ENCODE measurements around the gene CAVIN4. TPM values are rescaled to one million over a fixed set of nuclear protein-coding genes. Genes with fewer than 3 reads are reported as not detected.

Gene CAVIN4
- total and polyA plus RNA-seq, 2 donors (not counting 3 experiments of a cell fraction or from before 2014, with no cell fraction given) = 0.61 to 3.1 TPM

GRCh38 chr9:100591139-100591538 lies 13.3 kb downstream of the CAVIN4 start:
- H3K27me3 ChIP-seq (ENCODE audit: control insufficient read depth in 2 of 2, insufficient read depth in 2 of 2, low read length in 2 of 2) = no peaks in the 10 kb centered on the region
- dilution Hi-C loops (cut with MboI; ENCODE audit: extremely low pct_ligation_motif_present, low sequenced_read_pairs) = no loop called here
- ChIA-PET POLR2A (no interaction called here), CTCF (interaction anchor here (1.0 to 1.4 kb wide), 4 partner anchors 11 to 1406 kb away, joined by 3 read pairs; partner anchors contain the start of gene TMEFF1)
- no peak overlapping the region for H3K9ac ChIP-seq (replicated peaks; ENCODE audit: extremely low read depth, insufficient read depth, low read length)
- H2AFZ ChIP-seq (ENCODE audit: low read depth, low read length) = no peak overlapping the region
- H3K27ac ChIP-seq (ENCODE audit: insufficient read depth, low read depth, low read length) = no peak overlapping the region
- H3K4me1 ChIP-seq (ENCODE audit: control insufficient read depth, extremely low read depth, insufficient read depth, low read length) = peaks cover 34% of the 10 kb centered on the region
- no peak overlapping the region for H3K4me3 ChIP-seq (replicated peaks in 1 of 3; ENCODE audit: insufficient read depth in 1 of 3, low read depth in 1 of 3, low read length in 3 of 3)
- BruUV-seq (replicated peaks) = no TSS peak
- no peaks in the 10 kb centered on the region for H4K20me1 ChIP-seq (replicated peaks; ENCODE audit: control insufficient read depth, extremely low read depth, insufficient read depth, low read length)
- H3K9me3 ChIP-seq (replicated peaks; ENCODE audit: control insufficient read depth, insufficient read depth, low read length) = no peaks in the 10 kb centered on the region
- DNase-seq (ENCODE audit: low read depth, low spot score) = no peak
- no peaks in the 10 kb centered on the region for H3K36me3 ChIP-seq (ENCODE audit: control insufficient read depth in 2 of 2, extremely low read depth in 1 of 2, insufficient read depth in 2 of 2, low read length in 2 of 2)
- intact Hi-C loops (cut with micrococcal nuclease) = no loop called here
- H3K4me2 ChIP-seq (ENCODE audit: insufficient read depth, low read length) = no peak overlapping the region
- no peak for FAIRE-seq
- H3K79me2 ChIP-seq (ENCODE audit: control insufficient read depth, insufficient read depth, low read length) = no peaks in the 10 kb centered on the region
- no peaks in the 10 kb centered on the region for H3K9me1 ChIP-seq (replicated peaks; ENCODE audit: control insufficient read depth, extremely low read depth, insufficient read depth, low read length)
- TF ChIP-seq POLR2A (IDR thresholded peaks at IDR 0.05; ENCODE audit: low read depth, low read length) (no peak), CTCF (IDR thresholded peaks at IDR 0.05; ENCODE audit: extremely low read depth in 1 of 2, insufficient read depth in 1 of 2, low read depth in 1 of 2, low read length in 2 of 2) (no peak), JUN (IDR thresholded peaks at IDR 0.05; ENCODE audit: borderline replicate concordance, insufficient read depth, insufficient read length, low read depth) (no peak), MYC (IDR thresholded peaks at IDR 0.05; ENCODE audit: low read depth, low read length) (no peak), MAX (IDR thresholded peaks at IDR 0.05; ENCODE audit: insufficient read depth, insufficient read length) (no peak), POLR2AphosphoS5 (IDR thresholded peaks at IDR 0.05; ENCODE audit: insufficient read depth, low read depth, low read length) (no peak), GATA2 (IDR thresholded peaks at IDR 0.05; ENCODE audit: insufficient read depth, insufficient read length, low read depth, low read length) (no peak), EZH2 (IDR thresholded peaks at IDR 0.05; ENCODE audit: borderline replicate concordance, low read depth, low read length, severe bottlenecking) (no peak), FOS (IDR thresholded peaks at IDR 0.05; ENCODE audit: borderline replicate concordance, insufficient read depth, low read length) (no peak)
